Effector memory CD4-positive, alpha-beta T cell (primary cell): ENCODE results near the gene ANKRD36B.
"Not testable (repeated sequence)": the region's sequence is repeated elsewhere in the genome, so short reads cannot be mapped to it uniquely, and the experiment has no call there.

ENCODE experiments used
- DNase-seq, 3 donors: peaks; one replicate each; pipeline ENCODE4 v3.0.0-alpha.2; 2020
- H3K27ac ChIP-seq: 2 replicates; pipeline ENCODE4 v1.7.0; 2013; ENCODE audit warnings: mild to moderate bottlenecking, low read length, moderate library complexity; ENCODE audit not compliant: insufficient read depth, poor library complexity, severe bottlenecking
- H3K27me3 ChIP-seq: replicated peaks from 2 replicates; pipeline ENCODE4 v1.7.0; 2013; ENCODE audit warnings: mild to moderate bottlenecking, low read length; ENCODE audit not compliant: insufficient read depth, control insufficient read depth, poor library complexity, severe bottlenecking
- H3K36me3 ChIP-seq: 2 replicates; pipeline ENCODE4 v1.7.0; 2013; ENCODE audit warnings: mild to moderate bottlenecking, low read length, moderate library complexity; ENCODE audit not compliant: control insufficient read depth, insufficient read depth
- H3K4me1 ChIP-seq: 2 replicates; pipeline ENCODE4 v1.7.0; 2013; ENCODE audit warnings: low read length, mild to moderate bottlenecking; ENCODE audit not compliant: control insufficient read depth, insufficient read depth, poor library complexity, severe bottlenecking
- H3K4me3 ChIP-seq: 2 replicates; pipeline ENCODE4 v1.7.0; 2013; ENCODE audit warnings: low read length, low read depth, mild to moderate bottlenecking; ENCODE audit not compliant: insufficient read depth, poor library complexity, severe bottlenecking
- H3K9me3 ChIP-seq: 2 replicates; pipeline ENCODE4 v1.7.0; 2013; ENCODE audit warnings: mild to moderate bottlenecking, low read length, moderate library complexity; ENCODE audit not compliant: control insufficient read depth

ANKRD36B gene

GRCh38 chr2:97608745-97609144 lies 19.1 kb upstream of the ANKRD36B start:
- not testable (repeated sequence) for H3K4me3 ChIP-seq, H3K4me1 ChIP-seq, DNase-seq, H3K27ac ChIP-seq, H3K27me3 ChIP-seq, H3K9me3 ChIP-seq, H3K36me3 ChIP-seq

- not testable (repeated sequence) for H3K27me3 ChIP-seq, H3K9me3 ChIP-seq, H3K27ac ChIP-seq, H3K36me3 ChIP-seq, H3K4me3 ChIP-seq, H3K4me1 ChIP-seq, DNase-seq
Measured at GRCh38 chr2:97605524-97606339, 16.1 kb upstream of the ANKRD36B start.

DNA sequence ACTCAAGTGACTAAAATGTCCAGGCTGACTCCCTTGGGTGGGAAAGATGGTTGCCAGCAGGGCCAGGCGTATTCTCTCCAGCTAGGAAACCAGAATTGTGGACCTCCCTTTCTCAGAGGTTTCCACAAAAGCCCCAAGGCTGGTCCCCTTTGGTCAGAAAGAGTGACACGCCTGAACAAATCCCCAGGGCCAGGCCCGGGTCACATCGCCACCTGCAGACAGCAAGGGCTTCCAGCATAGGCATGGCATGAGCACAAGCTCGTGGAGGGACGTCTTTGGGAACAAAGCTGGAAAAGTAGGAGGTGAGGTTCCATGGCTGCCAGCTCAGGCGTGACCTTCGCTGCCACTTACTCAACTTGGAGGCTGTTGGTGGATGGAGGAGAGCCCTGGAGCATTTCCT lies 15.4 kb upstream of the ANKRD36B start:
- H3K4me3 ChIP-seq, H3K27ac ChIP-seq, DNase-seq, H3K9me3 ChIP-seq, H3K4me1 ChIP-seq, H3K36me3 ChIP-seq, H3K27me3 ChIP-seq: not testable (repeated sequence)

DNA sequence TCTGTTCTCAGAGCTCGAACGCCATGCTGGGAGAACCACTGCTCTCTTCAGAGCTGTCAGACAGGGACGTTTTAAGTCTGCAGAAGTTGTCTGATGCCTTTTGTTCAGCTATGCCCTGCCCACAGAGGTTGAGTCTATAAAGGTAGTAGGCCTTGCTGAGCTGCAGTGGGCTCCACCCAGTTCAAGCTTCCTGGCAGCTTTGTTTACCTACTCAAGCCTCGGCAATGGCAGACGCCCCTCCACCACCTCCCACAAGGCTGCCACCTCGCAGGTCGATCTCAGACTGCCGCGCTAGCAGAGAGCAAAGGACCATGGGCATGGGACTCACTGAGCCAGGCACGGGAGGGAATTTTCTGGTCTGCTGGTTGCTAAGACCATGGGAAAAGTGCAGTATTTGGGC lies 11.9 kb upstream of the ANKRD36B start:
- H3K27ac ChIP-seq, H3K4me1 ChIP-seq, H3K9me3 ChIP-seq, H3K4me3 ChIP-seq, H3K27me3 ChIP-seq, H3K36me3 ChIP-seq, DNase-seq: not testable (repeated sequence)

DNA sequence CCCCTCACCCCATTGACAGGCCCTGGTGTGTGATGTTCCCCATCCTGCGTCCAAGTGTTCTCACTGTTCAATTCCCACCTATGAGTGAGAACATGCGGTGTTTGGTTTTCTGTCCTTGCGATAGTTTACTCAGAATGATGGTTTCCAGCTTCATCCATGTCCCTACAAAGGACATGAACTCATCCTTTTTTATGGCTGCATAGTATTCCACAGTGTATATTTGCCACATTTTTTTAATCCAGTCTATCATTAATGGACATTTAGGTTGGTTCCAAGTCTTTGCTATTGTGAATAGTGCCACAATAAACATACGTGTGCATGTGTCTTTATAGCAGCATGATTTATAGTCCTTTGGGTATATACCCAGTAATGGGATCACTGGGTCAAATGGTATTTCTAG lies 6.5 kb upstream of the ANKRD36B start:
- H3K4me1 ChIP-seq, H3K36me3 ChIP-seq, H3K4me3 ChIP-seq, H3K27me3 ChIP-seq, DNase-seq, H3K9me3 ChIP-seq, H3K27ac ChIP-seq: not testable (repeated sequence)

GRCh38 chr2:97593520-97593919 lies 3.8 kb upstream of the ANKRD36B start:
- not testable (repeated sequence) for H3K27ac ChIP-seq, H3K4me3 ChIP-seq, H3K27me3 ChIP-seq, DNase-seq, H3K9me3 ChIP-seq, H3K36me3 ChIP-seq, H3K4me1 ChIP-seq

DNA sequence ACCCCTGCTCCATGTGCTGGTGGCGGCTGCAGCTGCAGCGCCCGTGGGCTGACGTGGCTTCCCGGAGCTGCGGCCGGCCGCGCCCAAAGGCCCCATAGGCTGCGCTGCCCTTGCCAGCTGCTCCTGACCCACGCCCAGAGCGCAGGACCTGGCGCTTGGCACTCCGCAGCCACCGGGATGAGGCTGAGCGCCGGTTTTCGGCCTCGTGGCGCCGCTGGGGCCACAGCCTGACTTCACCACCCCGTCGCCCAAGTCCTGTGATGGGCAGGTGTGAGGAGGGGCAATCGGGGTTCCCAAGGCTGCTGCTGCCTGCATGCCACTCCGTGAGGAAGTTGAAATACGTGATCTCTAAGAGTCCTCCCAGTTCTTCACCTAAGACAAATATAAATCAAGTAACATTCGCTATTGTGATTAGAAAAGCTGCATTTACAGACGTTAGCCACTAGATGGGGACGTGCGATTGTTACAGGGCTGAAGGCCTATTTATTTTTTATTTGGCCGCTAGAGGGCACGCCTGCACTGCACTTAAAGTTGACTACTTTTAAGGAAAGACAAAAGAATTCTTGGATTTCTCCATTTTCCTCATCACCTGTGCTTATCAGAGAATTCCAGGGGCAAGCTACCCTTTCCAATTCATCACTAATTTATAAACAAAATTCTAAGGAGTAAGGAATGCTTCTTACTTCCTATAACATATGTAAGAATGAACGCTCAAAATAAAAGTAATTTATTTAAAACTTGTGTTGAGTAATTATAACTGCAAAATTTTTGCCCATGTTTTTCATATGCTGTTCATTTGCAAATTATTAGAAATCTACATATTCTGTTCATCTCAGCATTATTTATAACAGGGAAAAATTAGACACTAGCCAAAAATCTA lies 1.1 kb upstream of the ANKRD36B start:
- H3K4me1 ChIP-seq, H3K9me3 ChIP-seq, H3K36me3 ChIP-seq, H3K27me3 ChIP-seq: not testable (repeated sequence)
- Histone ChIP-seq H3K27ac (peak overlapping the region; percentile 73), H3K4me3 (peak overlapping the region; percentile 76)
- peak; percentile 52 to 69 (median 57) for DNase-seq

DNA sequence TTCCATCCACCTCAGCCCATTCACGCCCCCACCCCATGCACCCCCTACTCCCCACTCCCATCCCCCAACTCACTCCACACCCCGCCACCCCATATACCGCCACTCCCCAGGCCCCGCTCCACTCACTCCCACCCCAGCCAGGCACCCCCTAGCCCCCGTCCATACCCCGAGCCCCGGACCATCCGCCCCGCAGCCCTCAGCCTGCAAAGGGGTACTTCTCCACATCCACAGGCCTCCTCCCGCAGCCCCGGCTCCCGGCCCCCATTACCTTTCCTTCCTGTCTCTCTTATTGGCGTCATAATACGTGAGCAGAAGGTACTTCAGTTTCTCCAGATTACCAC lies 450 bp downstream of the ANKRD36B start:
- not testable (repeated sequence) for H3K9me3 ChIP-seq, H3K27me3 ChIP-seq, DNase-seq, H3K36me3 ChIP-seq, H3K4me1 ChIP-seq
- Histone ChIP-seq H3K4me3 (peak overlapping the region; percentile 68), H3K27ac (peak overlapping the region; percentile 73)

DNA sequence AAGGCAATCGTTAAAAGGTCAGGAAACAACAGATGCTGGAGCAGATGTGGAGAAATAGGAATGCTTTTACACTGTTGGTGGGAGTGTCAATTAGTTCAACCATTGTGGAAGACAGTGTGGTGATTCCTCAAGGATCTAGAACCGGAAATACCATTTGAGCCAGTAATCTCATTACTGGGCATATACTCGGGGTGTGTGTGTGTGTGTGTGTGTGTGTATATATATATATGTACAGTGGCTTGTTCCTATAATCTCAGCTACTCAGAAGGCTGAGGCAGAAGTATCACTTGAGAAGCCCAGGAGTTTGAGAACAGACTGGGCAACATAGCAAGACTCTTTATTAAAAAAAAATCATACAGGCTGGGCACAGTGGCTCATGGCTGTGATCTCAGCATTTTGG lies 24.0 kb downstream of the ANKRD36B start:
- not testable (repeated sequence) for H3K27ac ChIP-seq, H3K9me3 ChIP-seq, H3K27me3 ChIP-seq, H3K4me3 ChIP-seq, DNase-seq, H3K36me3 ChIP-seq, H3K4me1 ChIP-seq

DNA sequence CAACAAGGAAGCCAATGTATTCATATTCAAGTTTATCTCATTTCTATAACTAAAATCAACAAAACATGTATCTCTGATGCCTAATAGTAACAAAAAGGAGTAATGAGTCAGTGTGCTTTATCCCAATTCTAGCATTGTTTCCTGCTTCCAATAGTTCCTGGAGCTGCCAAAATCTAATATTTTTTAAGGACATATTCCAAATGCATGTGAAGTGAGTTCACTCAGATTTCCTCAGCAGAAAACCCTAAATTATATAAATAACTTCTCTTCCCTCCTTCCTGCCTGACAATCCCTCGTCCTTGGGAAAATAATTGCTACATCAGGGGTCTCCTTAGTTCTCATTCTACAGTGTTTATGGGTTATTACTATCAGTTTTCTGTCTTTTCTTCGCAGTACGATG lies 37.3 kb downstream of the ANKRD36B start:
- H3K27me3 ChIP-seq, DNase-seq, H3K27ac ChIP-seq, H3K9me3 ChIP-seq, H3K4me3 ChIP-seq, H3K4me1 ChIP-seq: not testable (repeated sequence)
- peaks cover 12% of the 10 kb centered on the region for H3K36me3 ChIP-seq
